B cell (primary cell): Measurements from ENCODE around the gene ASTN2. TPM values are rescaled to one million over a fixed set of nuclear protein-coding genes. Genes with fewer than 3 reads are reported as not detected.

Experiments
- ATAC-seq: fragments of 200-7000 bp; cut with Tn5 transposase; one replicate; pipeline ENCODE4 v1.10.0; 2021; ENCODE audit warnings: low read depth, mild to moderate bottlenecking, moderate number of reproducible peaks, moderate library complexity
- CTCF ChIA-PET: fragments of 350-600 bp; sonication (Branson Sonifier 250); formaldehyde crosslinking; loops from one replicate; lab custom pipeline; 2021; ENCODE audit warnings: antibody characterized with exemption, inconsistent platforms; lab: Charles Lee
- POLR2A ChIA-PET: fragments of 350-600 bp; sonication (Branson Sonifier 250); formaldehyde crosslinking; loops from one replicate; lab custom pipeline; 2021; ENCODE audit warnings: antibody characterized with exemption; lab: Charles Lee
- DNase-seq: peaks from one replicate; pipeline ENCODE4 v3.0.0; 2013
- H2AFZ ChIP-seq: 2 replicates; pipeline ENCODE4 v1.6.1; 2012; ENCODE audit warnings: mild to moderate bottlenecking, low read depth, low read length; ENCODE audit not compliant: insufficient read depth, poor library complexity, severe bottlenecking
- H3K27ac ChIP-seq, 2 donors: 1 replicate in 1 of 2; 2 replicates in 1 of 2; pipeline ENCODE4 v1.5.1; 2012 to 2013; ENCODE audit warnings: low read length in 2 of 2, mild to moderate bottlenecking in 2 of 2, moderate library complexity in 1 of 2
- H3K27me3 ChIP-seq, 4 experiments: fragments of 200-600 bp in 1 of 4; sonication (generic) in 1 of 4; replicated peaks in 1 of 4; 1 replicate in 2 of 4; 2 replicates in 2 of 4; pipeline versions ENCODE4 v1.6.1 to v1.7.0; 2013 to 2016; ENCODE audit warnings: low read length in 3 of 4, mild to moderate bottlenecking in 2 of 4, mixed read lengths in 1 of 4, moderate library complexity in 1 of 4; ENCODE audit not compliant: insufficient read depth in 4 of 4, control insufficient read depth in 3 of 4; ENCODE audit errors: control extremely low read depth in 1 of 4
- H3K36me3 ChIP-seq, 2 experiments: replicated peaks in 1 of 2; 1 replicate in 1 of 2; 2 replicates in 1 of 2; pipeline versions ENCODE4 v1.6.1 to v1.7.1; 2013; ENCODE audit warnings: low read length in 1 of 2; ENCODE audit not compliant: insufficient read depth in 2 of 2, control insufficient read depth in 1 of 2; ENCODE audit errors: control extremely low read depth in 1 of 2, extremely low read depth in 1 of 2
- H3K4me1 ChIP-seq, 2 donors: fragments of 200-600 bp in 1 of 2; sonication (generic) in 1 of 2; 1 replicate in 1 of 2; 2 replicates in 1 of 2; pipeline versions ENCODE4 v1.5.1 to v1.6.1; 2013 to 2017; ENCODE audit warnings: low read length in 2 of 2; ENCODE audit not compliant: control insufficient read depth in 2 of 2, insufficient read depth in 2 of 2
- H3K4me2 ChIP-seq: replicated peaks from 2 replicates; pipeline ENCODE3; 2012; ENCODE audit warnings: mild to moderate bottlenecking, low read depth, low read length; ENCODE audit not compliant: poor library complexity, severe bottlenecking
- H3K4me3 ChIP-seq, 5 experiments: fragments of 200-600 bp in 1 of 5; sonication (generic) in 1 of 5; 1 replicate in 3 of 5; 2 replicates in 2 of 5; pipeline versions ENCODE4 v1.5.1 to v1.7.0; 2011 to 2016; ENCODE audit warnings: low read length in 4 of 5, mild to moderate bottlenecking in 4 of 5, low read depth in 2 of 5, control low read depth in 1 of 5, moderate library complexity in 1 of 5; ENCODE audit not compliant: insufficient read depth in 1 of 5; ENCODE audit errors: control extremely low read depth in 1 of 5, extremely low read depth in 1 of 5
- H3K79me2 ChIP-seq: fragments of 200-600 bp; sonication (generic); one replicate; pipeline ENCODE4 v1.6.0; 2016; ENCODE audit warnings: low read length; ENCODE audit not compliant: control insufficient read depth, insufficient read depth
- H3K9ac ChIP-seq: fragments of 200-600 bp; sonication (generic); 2 replicates; pipeline ENCODE4 v1.6.1; 2017; ENCODE audit warnings: mild to moderate bottlenecking, low read length, moderate library complexity
- H3K9me3 ChIP-seq, 3 donors: one replicate each; pipeline versions ENCODE4 v1.6.1 to v1.7.1; 2013; ENCODE audit warnings: low read length in 2 of 3; ENCODE audit not compliant: control insufficient read depth in 2 of 3, insufficient read depth in 1 of 3; ENCODE audit errors: control extremely low read depth in 1 of 3
- H4K20me1 ChIP-seq: 2 replicates; pipeline ENCODE4 v1.6.0; 2012; ENCODE audit warnings: mild to moderate bottlenecking, low read length; ENCODE audit not compliant: insufficient read depth, control insufficient read depth, poor library complexity, severe bottlenecking
- H3K27ac Mint-ChIP-seq: one replicate; pipeline ENCODE4 v1.8.0; 2021; ENCODE audit warnings: mixed read lengths
- H3K27me3 Mint-ChIP-seq: one replicate; pipeline ENCODE4 v1.8.0; 2021; ENCODE audit warnings: mixed read lengths
- H3K4me1 Mint-ChIP-seq: one replicate; pipeline ENCODE4 v1.8.0; 2021; ENCODE audit warnings: mixed read lengths
- H3K4me3 Mint-ChIP-seq: one replicate; pipeline ENCODE4 v1.8.0; 2021; ENCODE audit warnings: mixed read lengths
- H3K9me3 Mint-ChIP-seq: one replicate; pipeline ENCODE4 v1.8.0; 2022; ENCODE audit warnings: mixed read lengths; ENCODE audit not compliant: insufficient read depth
- CTCF ChIP-seq: fragments of 200-600 bp; IDR thresholded peaks from one replicate; pipeline ENCODE4 v1.8.0; 2022; ENCODE audit warnings: antibody characterized with exemption, mild to moderate bottlenecking
- EZH2 ChIP-seq: IDR thresholded peaks from 2 replicates; pipeline ENCODE4 v1.6.1; 2012; ENCODE audit warnings: borderline replicate concordance, low read depth, mild to moderate bottlenecking, moderate library complexity, low read length; ENCODE audit not compliant: insufficient read depth, poor library complexity, severe bottlenecking
- WGBS: methylation state at CpG from one replicate; pipeline ENCODE4 v1.1.5; 2013; ENCODE audit warnings: missing lambda C conversion rate; ENCODE audit not compliant: insufficient coverage; 5-methylcytosine and 5-hydroxymethylcytosine counted together
- intact Hi-C: fragments of 100-400 bp; cut with micrococcal nuclease; formaldehyde crosslinking; loops from one replicate; pipeline ENCODE4 v1.10.0; 2022
- polyA plus RNA-seq: library from polyadenylated mRNA; depleted of rRNA; stranded (reverse); fragments of >200 nt; gene quantifications from 2 replicates; pipeline ENCODE4 v1.2.3, GENCODE V29; 2012
- total RNA-seq, 2 donors: library from RNA; stranded (reverse); fragments of 120-200 nt in 1 of 2; gene quantifications; 1 replicate in 1 of 2; 2 replicates in 1 of 2; pipeline versions ENCODE4 v1.2.3 to v1.2.4, GENCODE V29; 2013 to 2022

Gene ASTN2
- total and polyA plus RNA-seq, 2 donors (not counting 1 experiment from before 2014, with no cell fraction given): 1.2 to 3.6 TPM

GRCh38 chr9:117084221-117084620 is 330.6 kb downstream of the ASTN2 start:
- no peak overlapping the region for H3K4me2 ChIP-seq
- WGBS: 100% methylated on average over 1 of the region's 4 CpGs
- H3K4me1 Mint-ChIP-seq: no peaks in the 10 kb centered on the region
- no peaks in the 10 kb centered on the region for H3K79me2 ChIP-seq
- intact Hi-C loops: no loop called here
- no peak overlapping the region for H3K9ac ChIP-seq
- no peak overlapping the region for H3K4me3 Mint-ChIP-seq
- no peaks in the 10 kb centered on the region for H4K20me1 ChIP-seq
- no peak for TF ChIP-seq EZH2
- TF ChIP-seq CTCF: no peak
- peaks cover 3% of the 10 kb centered on the region for H3K27me3 Mint-ChIP-seq
- no peaks in the 10 kb centered on the region for H3K4me1 ChIP-seq
- ChIA-PET POLR2A (no interaction called here), CTCF (no interaction called here)
- no peaks in the 10 kb centered on the region for H3K9me3 Mint-ChIP-seq
- no peak overlapping the region for H3K4me3 ChIP-seq
- no peaks in the 10 kb centered on the region for H3K9me3 ChIP-seq
- no peak overlapping the region for H3K27ac ChIP-seq
- no peaks in the 10 kb centered on the region for H3K27me3 ChIP-seq
- no peak overlapping the region for H3K27ac Mint-ChIP-seq
- DNase-seq (no peak), ATAC-seq (no peak)
- H3K36me3 ChIP-seq: no peaks in the 10 kb centered on the region
- H2AFZ ChIP-seq: no peak overlapping the region

GRCh38 chr9:117083559-117083958 is 331.3 kb downstream of the ASTN2 start:
- TF ChIP-seq EZH2 (no peak), CTCF (no peak)
- Histone ChIP-seq H3K27ac (no peak overlapping the region), H3K27me3 (no peaks in the 10 kb centered on the region), H3K9me3 (no peaks in the 10 kb centered on the region), H3K4me1 (no peaks in the 10 kb centered on the region), H3K4me3 (no peak overlapping the region), H2AFZ (no peak overlapping the region), H3K9ac (no peak overlapping the region), H3K36me3 (no peaks in the 10 kb centered on the region), H3K79me2 (no peaks in the 10 kb centered on the region), H4K20me1 (no peaks in the 10 kb centered on the region), H3K4me2 (no peak overlapping the region)
- DNase-seq (no peak), ATAC-seq (no peak)
- intact Hi-C loops: no loop called here
- ChIA-PET CTCF (no interaction called here), POLR2A (no interaction called here)
- Mint-ChIP-seq H3K27ac (no peak overlapping the region), H3K4me1 (no peaks in the 10 kb centered on the region), H3K27me3 (peaks cover 3% of the 10 kb centered on the region), H3K9me3 (no peaks in the 10 kb centered on the region), H3K4me3 (no peak overlapping the region)
- WGBS: 97% methylated on average over 6 of the region's 8 CpGs
